Activated CD4-positive, alpha-beta T cell treated with anti-CD3 and anti-CD28 coated beads, Interleukin-2, amount 10 ng/mL, durations not matched to agents 24 days and 14 days (primary cell): Measurements from ENCODE around the gene HDLBP. TPM values are rescaled to one million over a fixed set of nuclear protein-coding genes. Genes with fewer than 3 reads are reported as not detected.

ENCODE experiments used
- DNase-seq: peaks from one replicate; pipeline ENCODE4 v3.0.0; 2022
- H3K27ac Mint-ChIP-seq: one replicate; pipeline ENCODE4 v1.8.0; 2022; ENCODE audit warnings: mild to moderate bottlenecking, mixed read lengths
- H3K27me3 Mint-ChIP-seq: one replicate; pipeline ENCODE4 v1.8.0; 2022; ENCODE audit warnings: mixed read lengths
- H3K36me3 Mint-ChIP-seq: one replicate; pipeline ENCODE4 v1.8.0; 2022; ENCODE audit warnings: low read depth, mild to moderate bottlenecking, mixed read lengths
- H3K4me1 Mint-ChIP-seq: one replicate; pipeline ENCODE4 v1.8.0; 2021; ENCODE audit warnings: mixed read lengths
- H3K4me3 Mint-ChIP-seq: one replicate; pipeline ENCODE4 v1.8.0; 2022; ENCODE audit warnings: mild to moderate bottlenecking, moderate library complexity, mixed read lengths
- H3K9me3 Mint-ChIP-seq: one replicate; pipeline ENCODE4 v1.8.0; 2021; ENCODE audit warnings: mixed read lengths
- intact Hi-C: fragments of 100-400 bp; cut with micrococcal nuclease; formaldehyde crosslinking; loops from one replicate; pipeline ENCODE4 v1.15.1; 2023
- total RNA-seq: library from RNA; stranded (reverse); gene quantifications from 2 replicates; pipeline ENCODE4 v1.2.3, GENCODE V29; 2022

The HDLBP gene
- total RNA-seq, 1 donor from 2014 or later: 266 TPM

- intact Hi-C loops: no loop called here
- no peak overlapping the region for H3K27ac Mint-ChIP-seq
- H3K4me1 Mint-ChIP-seq: peaks cover 5% of the 10 kb centered on the region
- peaks cover 14% of the 10 kb centered on the region for H3K27me3 Mint-ChIP-seq
- no peaks in the 10 kb centered on the region for H3K36me3 Mint-ChIP-seq
- no peaks in the 10 kb centered on the region for H3K9me3 Mint-ChIP-seq
- H3K4me3 Mint-ChIP-seq: no peak overlapping the region
- no peak for DNase-seq
Measured at GRCh38 chr2:241213567-241213966, 101.9 kb downstream of the HDLBP start.

GRCh38 chr2:241213041-241213440 lies 102.4 kb downstream of the HDLBP start:
- DNase-seq: no peak
- H3K4me3 Mint-ChIP-seq: no peak overlapping the region
- peaks cover 12% of the 10 kb centered on the region for H3K27me3 Mint-ChIP-seq
- no peaks in the 10 kb centered on the region for H3K9me3 Mint-ChIP-seq
- intact Hi-C loops: no loop called here
- peaks cover 3% of the 10 kb centered on the region for H3K4me1 Mint-ChIP-seq
- no peaks in the 10 kb centered on the region for H3K36me3 Mint-ChIP-seq
- no peak overlapping the region for H3K27ac Mint-ChIP-seq

- Mint-ChIP-seq H3K27me3 (peaks cover 4% of the 10 kb centered on the region), H3K4me1 (no peaks in the 10 kb centered on the region), H3K9me3 (no peaks in the 10 kb centered on the region), H3K27ac (no peak overlapping the region), H3K36me3 (no peaks in the 10 kb centered on the region), H3K4me3 (no peak overlapping the region)
- intact Hi-C loops: no loop called here
- DNase-seq: no peak
Measured at GRCh38 chr2:241211276-241211675, 104.2 kb downstream of the HDLBP start.

- intact Hi-C loops: no loop called here
- Mint-ChIP-seq H3K9me3 (no peaks in the 10 kb centered on the region), H3K4me3 (no peak overlapping the region), H3K27ac (no peak overlapping the region), H3K36me3 (no peaks in the 10 kb centered on the region), H3K4me1 (no peaks in the 10 kb centered on the region), H3K27me3 (no peaks in the 10 kb centered on the region)
- DNase-seq: no peak
Measured at GRCh38 chr2:241209271-241209670, 106.2 kb downstream of the HDLBP start.

- H3K9me3 Mint-ChIP-seq: no peaks in the 10 kb centered on the region
- H3K4me1 Mint-ChIP-seq: no peaks in the 10 kb centered on the region
- no peaks in the 10 kb centered on the region for H3K36me3 Mint-ChIP-seq
- no peaks in the 10 kb centered on the region for H3K27me3 Mint-ChIP-seq
- intact Hi-C loops: no loop called here
- no peak overlapping the region for H3K4me3 Mint-ChIP-seq
- DNase-seq: no peak
- H3K27ac Mint-ChIP-seq: no peak overlapping the region
Measured at GRCh38 chr2:241208058-241208457, 107.4 kb downstream of the HDLBP start.

GRCh38 chr2:241207641-241208040 lies 107.8 kb downstream of the HDLBP start:
- no peaks in the 10 kb centered on the region for H3K36me3 Mint-ChIP-seq
- intact Hi-C loops: no loop called here
- no peak for DNase-seq
- no peak overlapping the region for H3K27ac Mint-ChIP-seq
- H3K27me3 Mint-ChIP-seq: no peaks in the 10 kb centered on the region
- H3K4me3 Mint-ChIP-seq: no peak overlapping the region
- H3K9me3 Mint-ChIP-seq: no peaks in the 10 kb centered on the region
- H3K4me1 Mint-ChIP-seq: no peaks in the 10 kb centered on the region

GRCh38 chr2:241207151-241207550 lies 108.3 kb downstream of the HDLBP start:
- no peaks in the 10 kb centered on the region for H3K36me3 Mint-ChIP-seq
- H3K27me3 Mint-ChIP-seq: no peaks in the 10 kb centered on the region
- H3K9me3 Mint-ChIP-seq: no peaks in the 10 kb centered on the region
- H3K27ac Mint-ChIP-seq: no peak overlapping the region
- DNase-seq: no peak
- H3K4me1 Mint-ChIP-seq: no peaks in the 10 kb centered on the region
- H3K4me3 Mint-ChIP-seq: no peak overlapping the region
- intact Hi-C loops: no loop called here

- no peaks in the 10 kb centered on the region for H3K36me3 Mint-ChIP-seq
- H3K4me3 Mint-ChIP-seq: no peak overlapping the region
- no peaks in the 10 kb centered on the region for H3K27me3 Mint-ChIP-seq
- H3K27ac Mint-ChIP-seq: no peak overlapping the region
- intact Hi-C loops: no loop called here
- DNase-seq: no peak
- no peaks in the 10 kb centered on the region for H3K9me3 Mint-ChIP-seq
- H3K4me1 Mint-ChIP-seq: no peaks in the 10 kb centered on the region
Measured at GRCh38 chr2:241205086-241205485, 110.4 kb downstream of the HDLBP start.

- no peaks in the 10 kb centered on the region for H3K27me3 Mint-ChIP-seq
- H3K4me1 Mint-ChIP-seq: no peaks in the 10 kb centered on the region
- no peak overlapping the region for H3K27ac Mint-ChIP-seq
- H3K36me3 Mint-ChIP-seq: no peaks in the 10 kb centered on the region
- H3K9me3 Mint-ChIP-seq: no peaks in the 10 kb centered on the region
- H3K4me3 Mint-ChIP-seq: no peak overlapping the region
- no peak for DNase-seq
- intact Hi-C loops: no loop called here
Measured at GRCh38 chr2:241204490-241204889, 111.0 kb downstream of the HDLBP start.

GRCh38 chr2:241204010-241204384 lies 111.5 kb downstream of the HDLBP start:
- H3K27me3 Mint-ChIP-seq: no peaks in the 10 kb centered on the region
- H3K4me3 Mint-ChIP-seq: no peak overlapping the region
- H3K36me3 Mint-ChIP-seq: no peaks in the 10 kb centered on the region
- H3K9me3 Mint-ChIP-seq: no peaks in the 10 kb centered on the region
- H3K4me1 Mint-ChIP-seq: no peaks in the 10 kb centered on the region
- no peak overlapping the region for H3K27ac Mint-ChIP-seq
- no peak for DNase-seq
- intact Hi-C loops: no loop called here

GRCh38 chr2:241203218-241204009 lies 112.1 kb downstream of the HDLBP start:
- no peak for DNase-seq
- Mint-ChIP-seq H3K27me3 (no peaks in the 10 kb centered on the region), H3K4me1 (no peaks in the 10 kb centered on the region), H3K36me3 (no peaks in the 10 kb centered on the region), H3K9me3 (no peaks in the 10 kb centered on the region), H3K27ac (no peak overlapping the region), H3K4me3 (no peak overlapping the region)
- intact Hi-C loops: no loop called here

GRCh38 chr2:241202681-241203080 lies 112.8 kb downstream of the HDLBP start:
- Mint-ChIP-seq H3K4me3 (no peak overlapping the region), H3K9me3 (no peaks in the 10 kb centered on the region), H3K36me3 (no peaks in the 10 kb centered on the region), H3K4me1 (no peaks in the 10 kb centered on the region), H3K27me3 (no peaks in the 10 kb centered on the region), H3K27ac (no peak overlapping the region)
- no peak for DNase-seq
- intact Hi-C loops: no loop called here

- Mint-ChIP-seq H3K4me1 (no peaks in the 10 kb centered on the region), H3K9me3 (no peaks in the 10 kb centered on the region), H3K27me3 (no peaks in the 10 kb centered on the region), H3K27ac (no peak overlapping the region), H3K4me3 (no peak overlapping the region), H3K36me3 (no peaks in the 10 kb centered on the region)
- intact Hi-C loops: no loop called here
- no peak for DNase-seq
Measured at GRCh38 chr2:241202268-241202585, 113.2 kb downstream of the HDLBP start.

GRCh38 chr2:241201445-241202267 lies 113.8 kb downstream of the HDLBP start:
- Mint-ChIP-seq H3K27me3 (no peaks in the 10 kb centered on the region), H3K4me1 (no peaks in the 10 kb centered on the region), H3K36me3 (no peaks in the 10 kb centered on the region), H3K27ac (no peak overlapping the region), H3K9me3 (no peaks in the 10 kb centered on the region), H3K4me3 (no peak overlapping the region)
- intact Hi-C loops: no loop called here
- no peak for DNase-seq
